ENCODE results near the gene PLXNA4. TPM values are rescaled to one million over a fixed set of nuclear protein-coding genes. Genes with fewer than 3 reads are reported as not detected.

Gene PLXNA4
- total and polyA plus RNA-seq, 9 of the 15 experiments (the other 6 are each of a cell fraction or from before 2014, with no cell fraction given) = under 0.01 to 0.09 TPM; not detected in 7

DNA sequence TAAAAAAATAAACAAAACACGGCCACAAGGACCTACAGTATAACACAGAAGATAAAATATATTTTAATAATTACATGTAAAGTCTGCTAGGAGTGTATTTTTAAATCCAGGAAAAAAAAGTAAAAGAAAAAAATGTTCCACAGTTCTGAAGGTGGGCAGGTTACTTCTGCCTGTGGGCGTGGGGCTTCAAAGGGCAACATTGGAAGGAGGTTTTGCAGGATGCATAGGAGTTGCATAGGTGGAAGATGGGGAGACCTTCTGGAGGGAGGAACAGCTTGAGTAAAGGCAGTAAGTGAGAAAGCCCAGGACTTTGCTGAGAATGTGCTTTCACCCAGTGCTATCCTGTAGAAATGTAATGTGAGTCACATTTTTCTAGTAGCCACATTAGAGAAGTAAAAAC, 37.5 kb upstream of the PLXNA4 start:
- in situ Hi-C loops (cut with MboI) (no loop called here), intact Hi-C loops (cut with micrococcal nuclease) (no loop called here)
- FAIRE-seq (no peak), ATAC-seq (no peak), DNase-seq (ENCODE audit: extremely low read depth in 1 of 4, low spot score in 3 of 4) (no peak)
- no peak overlapping the region for H3K4me3 ChIP-seq
- 0% methylated on average over 2 of the region's 2 CpGs for WGBS (ENCODE audit: insufficient coverage, low coverage, missing lambda C conversion rate)
- H2AFZ ChIP-seq (ENCODE audit: low read depth, low read length) = no peak overlapping the region
- TF ChIP-seq RNF2 (IDR thresholded peaks at IDR 0.05) (no peak), NRF1 (conservative IDR thresholded peaks at IDR 0.05 in 1 of 2, IDR thresholded peaks at IDR 0.05 in 1 of 2) (no peak), NELFE (IDR thresholded peaks at IDR 0.05; ENCODE audit: insufficient read depth, insufficient read length) (no peak), KAT2B (IDR thresholded peaks at IDR 0.05; ENCODE audit: low read depth, low read length) (no peak)
- TF ChIP-seq, protein P1, sequence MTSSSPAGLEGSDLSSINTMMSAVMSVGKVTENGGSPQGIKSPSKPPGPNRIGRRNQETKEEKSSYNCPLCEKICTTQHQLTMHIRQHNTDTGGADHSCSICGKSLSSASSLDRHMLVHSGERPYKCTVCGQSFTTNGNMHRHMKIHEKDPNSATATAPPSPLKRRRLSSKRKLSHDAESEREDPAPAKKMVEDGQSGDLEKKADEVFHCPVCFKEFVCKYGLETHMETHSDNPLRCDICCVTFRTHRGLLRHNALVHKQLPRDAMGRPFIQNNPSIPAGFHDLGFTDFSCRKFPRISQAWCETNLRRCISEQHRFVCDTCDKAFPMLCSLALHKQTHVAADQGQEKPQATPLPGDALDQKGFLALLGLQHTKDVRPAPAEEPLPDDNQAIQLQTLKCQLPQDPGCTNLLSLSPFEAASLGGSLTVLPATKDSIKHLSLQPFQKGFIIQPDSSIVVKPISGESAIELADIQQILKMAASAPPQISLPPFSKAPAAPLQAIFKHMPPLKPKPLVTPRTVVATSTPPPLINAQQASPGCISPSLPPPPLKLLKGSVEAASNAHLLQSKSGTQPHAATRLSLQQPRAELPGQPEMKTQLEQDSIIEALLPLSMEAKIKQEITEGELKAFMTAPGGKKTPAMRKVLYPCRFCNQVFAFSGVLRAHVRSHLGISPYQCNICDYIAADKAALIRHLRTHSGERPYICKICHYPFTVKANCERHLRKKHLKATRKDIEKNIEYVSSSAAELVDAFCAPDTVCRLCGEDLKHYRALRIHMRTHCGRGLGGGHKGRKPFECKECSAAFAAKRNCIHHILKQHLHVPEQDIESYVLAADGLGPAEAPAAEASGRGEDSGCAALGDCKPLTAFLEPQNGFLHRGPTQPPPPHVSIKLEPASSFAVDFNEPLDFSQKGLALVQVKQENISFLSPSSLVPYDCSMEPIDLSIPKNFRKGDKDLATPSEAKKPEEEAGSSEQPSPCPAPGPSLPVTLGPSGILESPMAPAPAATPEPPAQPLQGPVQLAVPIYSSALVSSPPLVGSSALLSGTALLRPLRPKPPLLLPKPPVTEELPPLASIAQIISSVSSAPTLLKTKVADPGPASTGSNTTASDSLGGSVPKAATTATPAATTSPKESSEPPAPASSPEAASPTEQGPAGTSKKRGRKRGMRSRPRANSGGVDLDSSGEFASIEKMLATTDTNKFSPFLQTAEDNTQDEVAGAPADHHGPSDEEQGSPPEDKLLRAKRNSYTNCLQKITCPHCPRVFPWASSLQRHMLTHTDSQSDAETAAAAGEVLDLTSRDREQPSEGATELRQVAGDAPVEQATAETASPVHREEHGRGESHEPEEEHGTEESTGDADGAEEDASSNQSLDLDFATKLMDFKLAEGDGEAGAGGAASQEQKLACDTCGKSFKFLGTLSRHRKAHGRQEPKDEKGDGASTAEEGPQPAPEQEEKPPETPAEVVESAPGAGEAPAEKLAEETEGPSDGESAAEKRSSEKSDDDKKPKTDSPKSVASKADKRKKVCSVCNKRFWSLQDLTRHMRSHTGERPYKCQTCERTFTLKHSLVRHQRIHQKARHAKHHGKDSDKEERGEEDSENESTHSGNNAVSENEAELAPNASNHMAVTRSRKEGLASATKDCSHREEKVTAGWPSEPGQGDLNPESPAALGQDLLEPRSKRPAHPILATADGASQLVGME (CRISPR knock-in tag; IDR thresholded peaks at IDR 0.05) = no peak
- TF ChIP-seq, protein P2, sequence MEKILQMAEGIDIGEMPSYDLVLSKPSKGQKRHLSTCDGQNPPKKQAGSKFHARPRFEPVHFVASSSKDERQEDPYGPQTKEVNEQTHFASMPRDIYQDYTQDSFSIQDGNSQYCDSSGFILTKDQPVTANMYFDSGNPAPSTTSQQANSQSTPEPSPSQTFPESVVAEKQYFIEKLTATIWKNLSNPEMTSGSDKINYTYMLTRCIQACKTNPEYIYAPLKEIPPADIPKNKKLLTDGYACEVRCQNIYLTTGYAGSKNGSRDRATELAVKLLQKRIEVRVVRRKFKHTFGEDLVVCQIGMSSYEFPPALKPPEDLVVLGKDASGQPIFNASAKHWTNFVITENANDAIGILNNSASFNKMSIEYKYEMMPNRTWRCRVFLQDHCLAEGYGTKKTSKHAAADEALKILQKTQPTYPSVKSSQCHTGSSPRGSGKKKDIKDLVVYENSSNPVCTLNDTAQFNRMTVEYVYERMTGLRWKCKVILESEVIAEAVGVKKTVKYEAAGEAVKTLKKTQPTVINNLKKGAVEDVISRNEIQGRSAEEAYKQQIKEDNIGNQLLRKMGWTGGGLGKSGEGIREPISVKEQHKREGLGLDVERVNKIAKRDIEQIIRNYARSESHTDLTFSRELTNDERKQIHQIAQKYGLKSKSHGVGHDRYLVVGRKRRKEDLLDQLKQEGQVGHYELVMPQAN (IDR thresholded peaks at IDR 0.05; ENCODE audit: borderline replicate concordance) = no peak
- TF ChIP-seq, protein P3, sequence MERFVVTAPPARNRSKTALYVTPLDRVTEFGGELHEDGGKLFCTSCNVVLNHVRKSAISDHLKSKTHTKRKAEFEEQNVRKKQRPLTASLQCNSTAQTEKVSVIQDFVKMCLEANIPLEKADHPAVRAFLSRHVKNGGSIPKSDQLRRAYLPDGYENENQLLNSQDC (CRISPR knock-in tag; IDR thresholded peaks at IDR 0.05) = no peak
- TF ChIP-seq, protein P4, sequence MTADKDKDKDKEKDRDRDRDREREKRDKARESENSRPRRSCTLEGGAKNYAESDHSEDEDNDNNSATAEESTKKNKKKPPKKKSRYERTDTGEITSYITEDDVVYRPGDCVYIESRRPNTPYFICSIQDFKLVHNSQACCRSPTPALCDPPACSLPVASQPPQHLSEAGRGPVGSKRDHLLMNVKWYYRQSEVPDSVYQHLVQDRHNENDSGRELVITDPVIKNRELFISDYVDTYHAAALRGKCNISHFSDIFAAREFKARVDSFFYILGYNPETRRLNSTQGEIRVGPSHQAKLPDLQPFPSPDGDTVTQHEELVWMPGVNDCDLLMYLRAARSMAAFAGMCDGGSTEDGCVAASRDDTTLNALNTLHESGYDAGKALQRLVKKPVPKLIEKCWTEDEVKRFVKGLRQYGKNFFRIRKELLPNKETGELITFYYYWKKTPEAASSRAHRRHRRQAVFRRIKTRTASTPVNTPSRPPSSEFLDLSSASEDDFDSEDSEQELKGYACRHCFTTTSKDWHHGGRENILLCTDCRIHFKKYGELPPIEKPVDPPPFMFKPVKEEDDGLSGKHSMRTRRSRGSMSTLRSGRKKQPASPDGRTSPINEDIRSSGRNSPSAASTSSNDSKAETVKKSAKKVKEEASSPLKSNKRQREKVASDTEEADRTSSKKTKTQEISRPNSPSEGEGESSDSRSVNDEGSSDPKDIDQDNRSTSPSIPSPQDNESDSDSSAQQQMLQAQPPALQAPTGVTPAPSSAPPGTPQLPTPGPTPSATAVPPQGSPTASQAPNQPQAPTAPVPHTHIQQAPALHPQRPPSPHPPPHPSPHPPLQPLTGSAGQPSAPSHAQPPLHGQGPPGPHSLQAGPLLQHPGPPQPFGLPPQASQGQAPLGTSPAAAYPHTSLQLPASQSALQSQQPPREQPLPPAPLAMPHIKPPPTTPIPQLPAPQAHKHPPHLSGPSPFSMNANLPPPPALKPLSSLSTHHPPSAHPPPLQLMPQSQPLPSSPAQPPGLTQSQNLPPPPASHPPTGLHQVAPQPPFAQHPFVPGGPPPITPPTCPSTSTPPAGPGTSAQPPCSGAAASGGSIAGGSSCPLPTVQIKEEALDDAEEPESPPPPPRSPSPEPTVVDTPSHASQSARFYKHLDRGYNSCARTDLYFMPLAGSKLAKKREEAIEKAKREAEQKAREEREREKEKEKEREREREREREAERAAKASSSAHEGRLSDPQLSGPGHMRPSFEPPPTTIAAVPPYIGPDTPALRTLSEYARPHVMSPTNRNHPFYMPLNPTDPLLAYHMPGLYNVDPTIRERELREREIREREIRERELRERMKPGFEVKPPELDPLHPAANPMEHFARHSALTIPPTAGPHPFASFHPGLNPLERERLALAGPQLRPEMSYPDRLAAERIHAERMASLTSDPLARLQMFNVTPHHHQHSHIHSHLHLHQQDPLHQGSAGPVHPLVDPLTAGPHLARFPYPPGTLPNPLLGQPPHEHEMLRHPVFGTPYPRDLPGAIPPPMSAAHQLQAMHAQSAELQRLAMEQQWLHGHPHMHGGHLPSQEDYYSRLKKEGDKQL (CRISPR knock-in tag; IDR thresholded peaks at IDR 0.05; ENCODE audit: borderline replicate concordance) = no peak
- H3K9me3 ChIP-seq (replicated peaks; ENCODE audit: control insufficient read depth, insufficient read depth, low read depth, low read length) = no peaks in the 10 kb centered on the region
- H3K9me1 ChIP-seq (ENCODE audit: control insufficient read depth, insufficient read depth, low read length) = no peaks in the 10 kb centered on the region
- H3K27ac ChIP-seq (ENCODE audit: extremely low read depth, low read depth, low read length) = no peak overlapping the region
- peaks cover 27 to 48% of the 10 kb centered on the region in 2 experiments for H3K27me3 ChIP-seq (ENCODE audit: control insufficient read depth in 2 of 2, insufficient read depth in 2 of 2, low read length in 2 of 2)
- H4K20me1 ChIP-seq (replicated peaks; ENCODE audit: control insufficient read depth, insufficient read depth, low read length) = no peaks in the 10 kb centered on the region
- H3K79me2 ChIP-seq (ENCODE audit: control insufficient read depth, insufficient read depth, low read length) = no peaks in the 10 kb centered on the region
- no peak overlapping the region for H3K9ac ChIP-seq (ENCODE audit: insufficient read depth in 1 of 2, low read depth in 2 of 2, low read length in 2 of 2)
- BruUV-seq (replicated peaks) = no TSS peak
- H3K36me3 ChIP-seq (ENCODE audit: control insufficient read depth, insufficient read depth, low read length) = no peaks in the 10 kb centered on the region
- no peak overlapping the region for H3K4me2 ChIP-seq (ENCODE audit: insufficient read depth, low read length)
- ChIA-PET CTCF (ENCODE audit: low intra/inter-chr PET ratio) (no interaction called here), POLR2A (no interaction called here)
- peaks cover 0 to 4% of the 10 kb centered on the region in 2 experiments; a peak in 1 of 5 replicates for H3K4me1 ChIP-seq (replicated peaks in 1 of 2; ENCODE audit: control insufficient read depth in 2 of 2, insufficient read depth in 2 of 2, low read length in 2 of 2)
